A549 (cell line): Measurements from ENCODE around the gene KCNMA1. TPM values are rescaled to one million over a fixed set of nuclear protein-coding genes. Genes with fewer than 3 reads are reported as not detected.
A peak's percentile ranks its signal among the peaks of the same experiment; 100 is the strongest.

Experiments used
- ATAC-seq, 2 experiments: fragments of 200-7000 bp in 1 of 2; fragments of >200 bp in 1 of 2; cut with Nextera tagmentation in 1 of 2; cut with Tn5 transposase in 1 of 2; 3 replicates each; pipeline versions ENCODE4 v1.8.0 to v1.9.1; 2018 to 2020; ENCODE audit warnings: mild to moderate bottlenecking in 1 of 2, moderate library complexity in 1 of 2
- CTCF ChIA-PET: fragments of 300-600 bp; sonication (Branson Sonifier 250); formaldehyde crosslinking; extraction: SDS; loops from one replicate; lab custom pipeline; 2021; ENCODE audit warnings: antibody characterized with exemption, inconsistent platforms; lab: Yijun Ruan, JAX
- POLR2A ChIA-PET: fragments of 350-600 bp; formaldehyde crosslinking; extraction: SDS; loops from one replicate; lab custom pipeline; 2021; ENCODE audit warnings: antibody characterized with exemption, inconsistent platforms; lab: Yijun Ruan, JAX
- DNase-seq, 2 experiments: peaks; one replicate each; pipeline versions ENCODE4 v3.0.0 to v3.0.0-alpha.2; 2011 to 2016; ENCODE audit warnings: low read depth in 1 of 2, low spot score in 1 of 2
- FAIRE-seq: peaks from 2 replicates; lab custom pipeline; 2011; peaks lifted over from hg19 to GRCh38; lab: Jason Lieb, UNC
- H3K27ac ChIP-seq, 2 experiments: fragments of >200 bp; sonication (Bioruptor Twin); formaldehyde crosslinking; 3 replicates each; pipeline ENCODE4 v1.5.1; 2016 to 2017
- H3K4me1 ChIP-seq: fragments of >200 bp; sonication (Bioruptor Twin); formaldehyde crosslinking; 3 replicates; pipeline ENCODE4 v1.6.1; 2016
- H3K4me2 ChIP-seq: fragments of >200 bp; sonication (Bioruptor Twin); formaldehyde crosslinking; 3 replicates; pipeline ENCODE4 v1.6.1; 2016
- H3K4me3 ChIP-seq: fragments of >200 bp; sonication (Bioruptor Twin); formaldehyde crosslinking; 3 replicates; pipeline ENCODE4 v1.5.1; 2016
- H3K9me3 ChIP-seq: fragments of >200 bp; sonication (Bioruptor Twin); formaldehyde crosslinking; 3 replicates; pipeline ENCODE4 v1.6.1; 2016
- ATOH8 ChIP-seq: fragments of 250-450 bp; sonication (Bioruptor Pico); IDR thresholded peaks from 2 replicates; pipeline ENCODE4 v1.5.0; 2020; ENCODE audit warnings: low read depth, mild to moderate bottlenecking, moderate library complexity
- CBX2 ChIP-seq: fragments of 200-600 bp; sonication (generic); IDR thresholded peaks from 2 replicates; pipeline ENCODE4 v1.6.1; 2016; ENCODE audit warnings: low read depth, mild to moderate bottlenecking, borderline replicate concordance
- CBX8 ChIP-seq: fragments of 200-600 bp; sonication (generic); IDR thresholded peaks from 2 replicates; pipeline ENCODE4 v1.6.1; 2016
- EHF ChIP-seq: fragments of 250-450 bp; sonication (Bioruptor Pico); IDR thresholded peaks from 2 replicates; pipeline ENCODE4 v1.5.0; 2020; ENCODE audit warnings: mild to moderate bottlenecking
- EHMT2 ChIP-seq: fragments of 200-600 bp; sonication (generic); IDR thresholded peaks from 2 replicates; pipeline ENCODE4 v1.6.1; 2016; ENCODE audit warnings: antibody characterized with exemption, low read depth, mild to moderate bottlenecking, moderate library complexity
- EP300 ChIP-seq, 2 experiments: fragments of >200 bp; sonication (Bioruptor Twin); formaldehyde crosslinking; IDR thresholded peaks; 2 replicates in 1 of 2; 3 replicates in 1 of 2; pipeline ENCODE4 v1.6.1; 2016 to 2017
- ESRRA ChIP-seq: fragments of 150-350 bp; IDR thresholded peaks from 2 replicates; pipeline ENCODE4 v1.6.1; 2014; ENCODE audit warnings: mild to moderate bottlenecking, low read length, borderline replicate concordance
- FOSL2 ChIP-seq, 2 experiments: fragments of 450-650 bp in 1 of 2; fragments of >200 bp in 1 of 2; sonication (Bioruptor Twin) in 1 of 2; formaldehyde crosslinking; IDR thresholded peaks; 2 replicates each; pipeline versions ENCODE4 v1.5.0 to v1.6.1; 2016 to 2020; ENCODE audit warnings: mild to moderate bottlenecking in 1 of 2, moderate library complexity in 1 of 2
- GATA3 ChIP-seq: IDR thresholded peaks from 2 replicates; pipeline ENCODE4 v1.6.1; 2012; ENCODE audit warnings: borderline replicate concordance
- HDAC2 ChIP-seq: fragments of 200-600 bp; sonication (generic); IDR thresholded peaks from 2 replicates; pipeline ENCODE4 v1.6.1; 2016
- HES2 ChIP-seq: fragments of >200 bp; sonication (Bioruptor Twin); formaldehyde crosslinking; IDR thresholded peaks from 2 replicates; pipeline ENCODE4 v1.6.1; 2016
- HEYL ChIP-seq: fragments of 250-450 bp; sonication (Bioruptor Pico); IDR thresholded peaks from 2 replicates; pipeline ENCODE4 v1.8.0; 2021; ENCODE audit warnings: mild to moderate bottlenecking, moderate library complexity
- HMGXB4 ChIP-seq: fragments of 250-450 bp; sonication (Bioruptor Pico); IDR thresholded peaks from 2 replicates; pipeline ENCODE4 v1.5.0; 2021; ENCODE audit warnings: mild to moderate bottlenecking, moderate library complexity, borderline replicate concordance
- HOXB13 ChIP-seq: fragments of 250-450 bp; sonication (Bioruptor Pico); IDR thresholded peaks from 2 replicates; pipeline ENCODE4 v1.5.0; 2020; ENCODE audit warnings: low read depth, mild to moderate bottlenecking, moderate library complexity
- JUN ChIP-seq, 2 experiments: fragments of >200 bp; sonication (Bioruptor Twin); formaldehyde crosslinking; IDR thresholded peaks; 2 replicates in 1 of 2; 3 replicates in 1 of 2; pipeline ENCODE4 v1.6.1; 2016 to 2017
- MAFK ChIP-seq: fragments of 450-650 bp; IDR thresholded peaks from 2 replicates; pipeline ENCODE4 v1.6.1; 2014; ENCODE audit not compliant: partially characterized antibody
- MAX ChIP-seq: IDR thresholded peaks from 2 replicates; pipeline ENCODE4 v1.6.1; 2012
- MYC ChIP-seq: IDR thresholded peaks from 2 replicates; pipeline ENCODE4 v1.6.1; 2012; ENCODE audit warnings: mild to moderate bottlenecking, inconsistent platforms, low read length, improper control_type of control experiment, borderline replicate concordance
- NFE2L2 ChIP-seq: fragments of 150-350 bp; conservative IDR thresholded peaks from 2 replicates; pipeline ENCODE4 v1.6.1; 2014; ENCODE audit warnings: low read length
- NPAS2 ChIP-seq: fragments of 250-450 bp; sonication (Bioruptor Pico); IDR thresholded peaks from 2 replicates; pipeline ENCODE4 v1.8.0; 2022; ENCODE audit warnings: mild to moderate bottlenecking, moderate library complexity, borderline replicate concordance
- PHF8 ChIP-seq: fragments of 200-600 bp; sonication (generic); IDR thresholded peaks from 2 replicates; pipeline ENCODE4 v1.6.1; 2016; ENCODE audit warnings: low read depth, mild to moderate bottlenecking, antibody characterized with exemption, moderate library complexity, borderline replicate concordance
- RAD21 ChIP-seq, 2 experiments: fragments of >200 bp in 1 of 2; sonication (Bioruptor Twin) in 1 of 2; formaldehyde crosslinking in 1 of 2; IDR thresholded peaks in 1 of 2; conservative IDR thresholded peaks in 1 of 2; 2 replicates in 1 of 2; 3 replicates in 1 of 2; pipeline ENCODE4 v1.6.1; 2012 to 2018; ENCODE audit warnings: inconsistent platforms in 1 of 2
- RCOR1 ChIP-seq: fragments of 150-350 bp; IDR thresholded peaks from 2 replicates; pipeline ENCODE4 v1.6.1; 2014; ENCODE audit warnings: antibody characterized with exemption, low read length, low read depth
- RNF2 ChIP-seq: fragments of 200-600 bp; sonication (generic); IDR thresholded peaks from 2 replicates; pipeline ENCODE4 v1.6.1; 2016; ENCODE audit warnings: low read depth, mild to moderate bottlenecking, antibody characterized with exemption, moderate library complexity, borderline replicate concordance
- SREBF2 ChIP-seq: fragments of 450-650 bp; IDR thresholded peaks from 2 replicates; pipeline ENCODE4 v1.6.1; 2014; ENCODE audit warnings: mild to moderate bottlenecking, moderate library complexity
- TFCP2L1 ChIP-seq: fragments of 250-450 bp; sonication (Bioruptor Pico); IDR thresholded peaks from 2 replicates; pipeline ENCODE4 v1.5.0; 2021; ENCODE audit warnings: mild to moderate bottlenecking
- USF2 ChIP-seq: fragments of 450-650 bp; IDR thresholded peaks from 2 replicates; pipeline ENCODE4 v1.6.1; 2014; ENCODE audit warnings: antibody characterized with exemption
- ZFP36 ChIP-seq: fragments of 450-650 bp; IDR thresholded peaks from 2 replicates; pipeline ENCODE4 v1.6.1; 2014; ENCODE audit warnings: borderline replicate concordance; ENCODE audit not compliant: partially characterized antibody
- WGBS: methylation state at CpG from one replicate; pipeline ENCODE4 v1.1.6; 2017; ENCODE audit errors: missing lambda C conversion rate; 5-methylcytosine and 5-hydroxymethylcytosine counted together
- polyA plus RNA-seq, 4 experiments: library from polyadenylated mRNA; depleted of rRNA in 3 of 4; stranded (reverse); fragments of >200 nt; fragmentation: RNase III in 1 of 4; extraction: RNeasy Plus Mini Kit Qiagen cat#74134 plus additional on column Dnase treatment in 1 of 4; gene quantifications; 2 replicates in 3 of 4; 3 replicates in 1 of 4; pipeline ENCODE4 v1.2.3, GENCODE V29; 2011 to 2017

The KCNMA1 gene
- polyA plus RNA-seq, 2 of the 4 experiments (the other 2 are of a cell fraction) = 14.9 to 30.6 TPM

- Histone ChIP-seq H3K27ac (peak overlapping the region; percentile 19 to 88; a peak in 3 of 6 replicates), H3K9me3 (no peaks in the 10 kb centered on the region), H3K4me2 (no peak overlapping the region), H3K4me3 (no peak overlapping the region)
- CTCF ChIA-PET = interaction anchor here (5.6 kb wide), 1 partner anchor 13 kb away, joined by 33 read pairs; no protein-coding TSS in a partner anchor
- no peak for FAIRE-seq
- 77% methylated on average over 3 of the region's 3 CpGs for WGBS
- ATAC-seq = no peak
- DNase-seq = no peak
- no peak for TF ChIP-seq EP300 (IDR thresholded peaks at IDR 0.05)
- TF ChIP-seq JUN (IDR thresholded peaks at IDR 0.05) = no peak
- TF ChIP-seq MAX = no peak
- no peak for TF ChIP-seq MYC
- TF ChIP-seq RCOR1 = no peak
- no peak for TF ChIP-seq EHMT2
- TF ChIP-seq FOSL2 (IDR thresholded peaks at IDR 0.05) = no peak
- no peak for TF ChIP-seq FOSL2 (CRISPR knock-in tag; IDR thresholded peaks at IDR 0.05)
- TF ChIP-seq USF2 = no peak
- TF ChIP-seq GATA3 = no peak
- TF ChIP-seq CBX8 = no peak
- TF ChIP-seq RNF2 = no peak
- TF ChIP-seq, all 56 proteins: peak for 0
- peaks cover 18% of the 10 kb centered on the region for H3K4me1 ChIP-seq
- POLR2A ChIA-PET = no interaction called here
These were observed 232.8 kb downstream of the KCNMA1 start for GRCh38 chr10:77404810-77405209.

GRCh38 chr10:77403761-77404160 is 233.8 kb downstream of the KCNMA1 start:
- Histone ChIP-seq H3K4me1 (peaks cover 18% of the 10 kb centered on the region), H3K4me3 (no peak overlapping the region), H3K4me2 (no peak overlapping the region), H3K9me3 (no peaks in the 10 kb centered on the region), H3K27ac (no peak overlapping the region)
- ATAC-seq = no peak
- 89% methylated on average over 8 of the region's 8 CpGs for WGBS
- CTCF ChIA-PET = interaction anchor here (5.6 kb wide), 1 partner anchor 12 kb away, joined by 33 read pairs; no protein-coding TSS in a partner anchor
- POLR2A ChIA-PET = no interaction called here
- FAIRE-seq = no peak
- TF ChIP-seq PHF8 = no peak
- TF ChIP-seq RCOR1 = no peak
- TF ChIP-seq TFCP2L1 = no peak
- TF ChIP-seq ZFP36 = no peak
- no peak for TF ChIP-seq EP300 (IDR thresholded peaks at IDR 0.05)
- no peak for TF ChIP-seq MAFK
- TF ChIP-seq CBX2 = no peak
- TF ChIP-seq RNF2 = no peak
- no peak for TF ChIP-seq USF2
- TF ChIP-seq ATOH8 (CRISPR knock-in tag) = no peak
- no peak for TF ChIP-seq NPAS2 (CRISPR knock-in tag)
- TF ChIP-seq MAX = no peak
- no peak for TF ChIP-seq JUN (IDR thresholded peaks at IDR 0.05)
- no peak for TF ChIP-seq GATA3
- no peak for TF ChIP-seq SREBF2
- no peak for TF ChIP-seq ESRRA
- no peak for DNase-seq

- 86% methylated on average over 3 of the region's 3 CpGs for WGBS
- TF ChIP-seq HDAC2 (no peak), HOXB13 (no peak), ATOH8 (CRISPR knock-in tag) (no peak), RAD21 (conservative IDR thresholded peaks at IDR 0.05 in 1 of 2, IDR thresholded peaks at IDR 0.05 in 1 of 2) (no peak), HES2 (no peak), NFE2L2 (no peak), NPAS2 (CRISPR knock-in tag) (no peak), HMGXB4 (CRISPR knock-in tag) (no peak), CBX2 (no peak), HEYL (no peak), EHF (CRISPR knock-in tag) (no peak)
These were observed 235.9 kb downstream of the KCNMA1 start for GRCh38 chr10:77401683-77402082.

More at GRCh38 chr10:77401683-77402082, 235.9 kb downstream of the KCNMA1 start:
- no peak for FAIRE-seq
- Histone ChIP-seq H3K4me3 (no peak overlapping the region), H3K27ac (no peak overlapping the region), H3K9me3 (no peaks in the 10 kb centered on the region), H3K4me2 (no peak overlapping the region), H3K4me1 (peaks cover 18% of the 10 kb centered on the region)
- DNase-seq = no peak
- ATAC-seq = no peak
- CTCF ChIA-PET = interaction anchor here (0.5 to 5.6 kb wide), 7 partner anchors 10 to 242 kb away, joined by 3 to 33 read pairs (median 4); no protein-coding TSS in a partner anchor
- POLR2A ChIA-PET = no interaction called here
